ENCODE results near the gene HDDC2.

Gene HDDC2

GRCh38 chr6:125269328-125269985 lies 32.3 kb downstream of the HDDC2 start:
- DNase-seq (ENCODE audit: low read depth) = no peak

DNA sequence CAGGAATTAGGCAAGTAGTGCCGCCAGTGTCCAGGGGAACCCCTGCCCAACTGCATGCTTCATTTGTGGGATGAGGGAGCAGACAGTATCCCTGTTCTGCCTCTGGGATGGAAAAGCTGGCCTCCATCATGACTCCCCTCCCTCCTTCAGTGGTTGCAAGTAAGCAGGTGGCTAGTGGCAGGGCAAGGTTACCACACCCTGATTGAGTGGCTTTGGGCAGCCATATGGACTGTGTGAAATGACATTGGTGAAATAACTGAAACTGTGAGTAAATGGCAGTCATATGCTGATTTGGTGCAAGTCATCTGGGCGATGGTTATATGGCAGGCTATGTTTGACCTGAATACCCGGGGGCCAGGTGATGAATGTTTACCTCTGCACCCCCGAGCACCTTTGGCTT lies 33.0 kb downstream of the HDDC2 start:
- DNase-seq (ENCODE audit: low read depth) = no peak

DNA sequence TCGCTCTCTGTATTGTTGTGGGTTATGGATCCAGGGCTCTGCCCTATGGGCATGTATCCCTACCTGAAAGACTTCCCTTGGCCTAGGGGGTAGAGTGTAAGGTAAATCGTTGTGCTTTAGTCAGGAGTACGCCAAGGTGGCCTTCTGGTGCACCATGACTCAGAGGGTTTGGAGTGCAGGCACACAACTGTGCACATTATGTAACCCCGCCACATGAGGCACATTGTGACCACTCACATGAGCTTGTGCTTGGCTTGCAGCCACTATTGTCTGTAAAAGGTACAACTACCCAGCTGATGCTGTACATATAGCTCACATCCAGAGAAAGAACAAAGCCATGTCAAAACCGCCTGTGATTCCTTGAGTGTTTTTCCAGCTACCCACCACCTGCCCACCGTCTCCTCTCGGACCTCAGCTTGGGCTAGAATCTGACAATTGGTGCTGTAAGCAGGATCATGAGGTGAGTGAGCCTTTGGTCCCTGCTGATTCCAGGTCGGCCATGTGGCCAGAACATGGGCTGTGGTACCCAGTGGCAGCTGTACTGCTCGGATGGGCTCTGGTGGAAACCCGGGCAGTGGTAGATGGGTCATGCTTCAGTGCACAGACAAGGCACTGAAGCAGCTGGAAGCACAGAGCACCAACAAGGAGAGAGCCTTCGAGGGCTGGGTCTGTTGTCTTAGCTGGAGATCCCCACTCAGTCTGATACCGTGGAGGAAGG lies 33.8 kb downstream of the HDDC2 start:
- DNase-seq (ENCODE audit: low read depth) = no peak

- no peak for DNase-seq (ENCODE audit: low read depth)
Observed at GRCh38 chr6:125264476-125264875, 37.3 kb downstream of the HDDC2 start.

- no peak for DNase-seq (ENCODE audit: low read depth)
Observed at GRCh38 chr6:125262016-125263013, 39.5 kb downstream of the HDDC2 start.

- no peak for DNase-seq (ENCODE audit: low read depth)
Observed at GRCh38 chr6:125259354-125259736, 42.4 kb downstream of the HDDC2 start.

DNA sequence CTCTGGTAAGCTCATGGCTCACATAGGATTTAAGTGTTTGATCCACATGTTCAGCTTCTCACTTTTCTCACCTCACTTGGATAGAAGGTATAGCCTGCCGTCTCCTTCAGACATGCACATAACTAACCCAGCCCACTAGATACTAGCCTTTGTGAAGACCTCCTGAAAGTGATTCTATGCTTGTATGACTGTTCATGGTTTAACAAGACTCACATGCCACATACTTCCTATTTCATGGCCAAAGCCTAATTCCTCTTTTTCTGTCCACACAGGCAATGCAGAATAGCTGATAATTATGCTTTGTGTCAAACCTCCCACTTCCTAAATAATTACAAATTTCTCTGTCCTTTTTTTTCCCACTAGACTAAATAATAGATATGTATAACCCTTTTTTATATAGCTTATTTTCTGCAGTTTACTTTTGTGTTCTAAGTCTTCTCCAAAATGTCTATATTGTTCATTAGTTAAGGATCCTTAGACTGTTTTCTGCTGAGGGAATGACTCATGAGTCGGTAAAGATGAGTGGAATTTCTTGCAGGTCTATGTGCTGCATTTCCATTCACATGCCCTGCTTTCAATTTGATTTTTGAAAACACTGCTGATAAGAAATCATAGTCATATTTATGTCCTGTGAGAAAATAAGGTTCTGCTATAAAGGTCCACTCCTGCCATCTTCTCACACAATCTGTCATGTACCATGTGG lies 43.0 kb downstream of the HDDC2 start:
- peak; percentile 29 for DNase-seq (ENCODE audit: low read depth)

DNA sequence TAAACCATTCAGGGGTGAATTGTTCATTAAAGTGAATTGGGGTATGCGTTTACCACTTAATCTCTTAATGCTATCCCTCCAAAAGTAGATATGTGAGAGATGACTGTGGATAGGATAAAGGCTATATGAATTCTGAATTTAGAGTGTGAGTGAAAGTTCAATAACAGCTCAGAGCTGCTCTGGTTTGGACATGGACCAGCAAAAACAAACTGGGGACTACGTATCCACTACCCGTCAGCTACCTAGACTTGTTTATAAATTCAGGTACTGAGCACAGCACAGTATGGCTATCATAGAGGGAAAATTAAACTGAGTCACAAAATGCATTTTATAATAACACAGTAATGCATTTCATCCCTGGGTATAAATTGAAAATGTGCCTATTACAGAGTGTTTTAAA lies 44.4 kb downstream of the HDDC2 start:
- DNase-seq (ENCODE audit: low read depth) = no peak

DNA sequence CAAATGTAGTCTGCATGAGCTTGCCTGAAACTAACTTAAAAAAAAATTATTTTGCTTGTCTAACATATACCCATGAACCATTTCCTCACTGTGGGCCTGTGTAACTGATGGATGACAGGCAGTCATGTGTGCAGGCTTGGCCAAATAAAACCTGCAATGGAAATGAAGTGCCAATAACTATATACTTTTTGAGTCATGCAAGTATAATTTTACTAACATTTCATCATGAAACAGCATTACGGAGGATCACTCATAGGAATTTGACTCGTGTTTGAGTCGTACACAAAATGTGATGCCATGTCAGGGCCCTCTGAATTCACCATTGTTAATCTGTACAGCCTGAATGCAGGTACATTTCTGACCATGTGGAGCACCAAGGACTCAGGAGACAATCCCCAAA lies 46.6 kb downstream of the HDDC2 start:
- no peak for DNase-seq (ENCODE audit: low read depth)

- DNase-seq (ENCODE audit: low read depth) = no peak
Observed at GRCh38 chr6:125254321-125254720, 47.4 kb downstream of the HDDC2 start.

DNA sequence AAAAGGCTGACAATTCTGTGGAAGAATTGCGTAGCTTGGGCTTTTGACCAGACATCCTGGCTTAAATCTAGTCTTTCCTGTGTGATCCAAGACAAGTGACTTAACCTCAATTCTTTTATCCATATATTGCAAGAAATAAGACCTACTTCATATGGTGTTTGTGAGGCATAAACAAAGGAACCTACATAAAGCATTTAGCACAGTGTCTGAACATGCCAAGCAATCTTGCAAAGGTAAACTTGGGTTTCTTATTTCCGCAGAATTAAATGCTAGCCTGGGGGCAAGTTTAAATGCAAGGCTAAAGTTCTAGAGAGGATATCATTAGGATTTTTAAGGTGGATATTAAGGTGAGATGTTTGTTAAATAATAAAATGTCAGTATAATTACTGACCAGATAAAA lies 47.9 kb downstream of the HDDC2 start:
- DNase-seq (ENCODE audit: low read depth) = no peak

DNA sequence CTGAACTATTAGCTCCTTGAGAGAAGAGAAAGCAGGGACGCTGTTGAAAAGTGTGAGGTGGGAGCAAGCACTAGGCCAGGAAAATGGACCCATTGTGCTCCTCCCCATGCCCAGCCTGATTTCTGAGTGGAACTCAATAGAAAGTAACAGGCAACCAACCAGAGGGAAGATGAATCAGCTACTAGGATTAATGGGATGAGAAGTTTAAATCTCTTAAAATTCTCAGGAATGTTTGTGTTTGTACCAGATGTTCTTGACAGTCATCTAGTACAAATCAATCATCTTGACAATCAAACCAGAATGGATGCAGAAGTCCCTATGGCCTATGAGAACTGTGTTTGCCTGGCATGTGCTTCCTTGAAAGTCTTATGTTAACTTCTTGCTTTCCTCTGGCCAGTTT lies 48.9 kb downstream of the HDDC2 start:
- DNase-seq (ENCODE audit: low read depth) = peak; percentile 93

GRCh38 chr6:125251516-125252220 lies 50.1 kb downstream of the HDDC2 start:
- no peak for DNase-seq (ENCODE audit: low read depth)

- DNase-seq (ENCODE audit: low read depth) = no peak
Observed at GRCh38 chr6:125250511-125250910, 51.3 kb downstream of the HDDC2 start.

- peak; percentile 55 for DNase-seq (ENCODE audit: low read depth)
Observed at GRCh38 chr6:125248136-125248535, 53.6 kb downstream of the HDDC2 start.

DNA sequence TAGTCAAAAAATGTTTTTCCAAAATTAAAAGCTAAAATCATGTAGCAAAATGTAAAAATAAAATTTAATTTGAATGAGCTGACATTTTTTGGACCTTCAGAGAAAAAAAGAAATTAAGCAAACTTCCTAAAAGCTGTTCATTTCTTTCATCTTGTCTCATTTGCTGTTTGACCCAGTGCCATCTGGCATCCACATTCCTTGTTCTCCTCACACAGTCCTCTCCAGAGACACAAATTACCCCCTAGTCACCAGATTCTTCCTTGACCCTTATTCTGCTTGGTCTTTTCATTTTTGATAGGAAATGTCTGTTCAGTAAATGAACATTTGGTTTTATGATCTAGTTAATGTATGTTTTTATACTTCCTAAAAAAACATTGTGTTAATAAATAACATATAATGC lies 55.2 kb downstream of the HDDC2 start:
- no peak for DNase-seq (ENCODE audit: low read depth)

DNA sequence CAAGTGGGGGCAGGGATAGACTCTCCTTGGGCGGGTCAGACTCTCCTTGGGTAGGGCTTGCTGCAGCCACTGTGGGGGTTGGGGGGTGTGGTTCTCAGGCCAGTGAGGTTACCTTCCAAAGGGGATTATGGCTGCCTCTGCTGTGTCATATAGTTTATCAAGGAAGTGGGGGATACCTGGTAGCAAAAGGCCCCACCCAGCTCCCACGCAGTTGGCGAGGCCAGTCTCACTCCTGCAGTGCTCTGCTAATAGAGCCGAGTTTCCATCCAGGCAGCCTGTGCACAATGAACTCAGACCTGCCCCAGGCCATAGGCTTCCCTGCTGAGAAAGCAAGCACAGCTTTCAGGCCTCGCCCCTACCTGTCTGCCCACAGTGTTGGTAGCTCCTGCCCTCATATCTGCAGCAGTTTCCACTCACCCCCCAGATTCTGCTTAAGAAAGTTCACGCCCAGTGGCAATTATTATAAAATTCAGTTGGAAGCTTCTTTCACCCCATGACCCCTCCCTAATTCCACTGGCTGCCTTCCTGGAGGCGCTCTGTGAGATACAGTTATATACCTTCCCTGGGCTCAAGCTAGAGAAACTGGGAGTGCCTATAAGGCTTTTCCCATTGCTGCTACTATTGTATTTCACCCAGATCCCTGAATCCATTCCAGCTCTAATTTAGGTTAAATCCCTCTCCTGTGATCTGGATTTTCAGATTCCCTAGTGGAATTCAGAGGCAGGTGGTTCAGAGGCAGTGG lies 56.1 kb downstream of the HDDC2 start:
- DNase-seq (ENCODE audit: low read depth) = no peak

GRCh38 chr6:125245109-125245508 lies 56.7 kb downstream of the HDDC2 start:
- DNase-seq (ENCODE audit: low read depth) = no peak

- no peak for DNase-seq (ENCODE audit: low read depth)
Observed at GRCh38 chr6:125237764-125238163, 64.0 kb downstream of the HDDC2 start.

GRCh38 chr6:125236536-125237327 lies 65.0 kb downstream of the HDDC2 start:
- peak; percentile 71 for DNase-seq (ENCODE audit: low read depth)

Measured in amniotic epithelial cell (primary cell).